ENCODE results near the gene DHRS4. TPM values are rescaled to one million over a fixed set of nuclear protein-coding genes. Genes with fewer than 3 reads are reported as not detected.
"Not testable (repeated sequence)": the region's sequence is repeated elsewhere in the genome, so short reads cannot be mapped to it uniquely, and the experiment has no call there.

DHRS4 gene
- polyA plus RNA-seq, 10 donors: 10.4 to 29.7 (median 20.1) TPM

DNA sequence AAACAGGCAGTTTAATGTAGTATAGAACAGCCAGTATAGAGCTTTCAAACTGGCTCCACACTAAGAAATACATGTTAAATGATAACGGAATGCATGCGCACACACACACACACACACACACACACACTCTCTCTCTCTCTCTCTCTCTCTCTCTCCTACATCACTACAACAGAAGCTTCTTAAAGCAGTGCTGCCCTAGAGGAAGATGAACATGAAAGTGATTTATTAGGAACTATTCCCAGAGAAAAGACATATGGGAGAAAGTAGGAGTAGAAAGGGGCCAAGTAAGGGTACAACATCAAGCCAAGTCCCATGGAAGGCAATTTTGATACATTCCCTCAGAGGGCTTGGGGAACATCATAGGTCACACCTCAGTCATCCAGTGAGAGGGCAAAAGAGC is 16.4 kb upstream of the DHRS4 start:
- DNase-seq: no peak

GRCh38 chr14:23938823-23939222 is 14.7 kb upstream of the DHRS4 start:
- no peak for DNase-seq

- no peak for DNase-seq
Measured at GRCh38 chr14:23939607-23940326, 13.8 kb upstream of the DHRS4 start.

GRCh38 chr14:23941230-23941629 is 12.3 kb upstream of the DHRS4 start:
- DNase-seq: no peak

GRCh38 chr14:23941669-23942068 is 11.9 kb upstream of the DHRS4 start:
- DNase-seq: no peak

- no peak for DNase-seq
Measured at GRCh38 chr14:23942587-23942986, 11.0 kb upstream of the DHRS4 start.

GRCh38 chr14:23949069-23949468 is 4.5 kb upstream of the DHRS4 start:
- DNase-seq: not testable (repeated sequence)

- no peak for DNase-seq
Measured at GRCh38 chr14:23950411-23951135, 3.0 kb upstream of the DHRS4 start.

DNA sequence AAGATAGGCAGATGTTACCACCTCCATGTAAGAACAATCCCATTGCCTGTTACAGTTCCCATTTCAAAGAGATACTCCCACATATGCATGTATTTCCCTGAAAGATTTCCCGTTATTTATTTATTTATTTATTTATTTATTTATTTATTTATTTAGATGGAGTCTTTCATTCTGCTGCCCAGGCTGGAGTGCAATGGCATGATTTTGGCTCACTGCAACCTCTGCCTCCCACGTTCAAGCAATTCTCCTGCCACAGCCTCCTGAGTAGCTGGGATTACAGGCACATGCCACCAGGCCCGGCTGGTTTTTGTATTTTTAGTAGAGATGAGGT is 2.5 kb upstream of the DHRS4 start:
- not testable (repeated sequence) for DNase-seq

DNA sequence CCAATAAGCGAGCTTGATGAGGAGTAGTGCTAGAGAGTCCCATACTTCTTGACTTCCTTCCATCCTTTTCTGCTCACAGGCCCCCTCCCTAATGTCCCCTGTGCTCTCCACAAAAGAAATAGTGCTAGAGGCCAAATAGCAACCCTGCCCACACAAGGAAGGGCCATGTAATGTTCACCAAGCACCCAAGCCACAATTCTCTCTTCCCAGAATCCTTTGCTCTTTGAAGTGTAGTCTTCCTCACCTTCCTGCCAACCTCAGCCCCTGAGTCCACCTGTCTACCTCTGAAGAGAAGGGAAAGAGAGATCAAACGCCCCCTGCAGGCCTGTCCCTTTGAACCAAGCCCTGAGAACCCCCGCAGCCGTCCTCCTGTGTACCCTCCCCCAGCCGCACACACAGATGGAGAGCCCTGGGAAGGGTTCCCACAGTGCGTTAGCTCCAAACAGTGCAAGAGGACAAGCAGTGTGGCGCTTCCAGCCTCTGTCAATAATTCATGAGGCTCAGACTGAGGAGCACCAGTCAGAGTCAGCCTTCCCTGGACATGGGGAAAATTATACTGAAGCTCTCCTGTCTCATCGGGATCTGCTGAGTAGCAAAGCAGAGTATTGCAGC is 1.9 kb upstream of the DHRS4 start:
- peak in 1 of 3 donors; percentile 73 for DNase-seq

- not testable (repeated sequence) for DNase-seq
Measured at GRCh38 chr14:23953116-23953463, 480 bp upstream of the DHRS4 start.

- DNase-seq: not testable (repeated sequence)
Measured at GRCh38 chr14:23954279-23954614, 677 bp downstream of the DHRS4 start.

DNA sequence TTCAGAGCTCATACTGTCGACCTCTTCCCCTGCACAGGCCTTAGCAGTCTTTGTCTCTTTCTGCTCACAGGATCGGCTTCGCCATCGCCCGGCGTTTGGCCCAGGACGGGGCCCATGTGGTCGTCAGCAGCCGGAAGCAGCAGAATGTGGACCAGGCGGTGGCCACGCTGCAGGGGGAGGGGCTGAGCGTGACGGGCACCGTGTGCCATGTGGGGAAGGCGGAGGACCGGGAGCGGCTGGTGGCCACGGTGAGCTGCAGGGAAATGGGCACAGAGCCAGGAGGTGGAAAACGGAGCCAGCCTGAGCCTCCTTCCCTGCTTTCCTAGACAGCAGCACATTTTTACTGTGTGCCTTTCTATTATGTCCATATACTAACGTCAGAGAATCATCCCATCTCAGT is 1.4 kb downstream of the DHRS4 start:
- not testable (repeated sequence) for DNase-seq

- not testable (repeated sequence) for DNase-seq
Measured at GRCh38 chr14:23955811-23956210, 2.2 kb downstream of the DHRS4 start.

GRCh38 chr14:23957913-23958569 is 4.5 kb downstream of the DHRS4 start:
- not testable (repeated sequence) for DNase-seq

- DNase-seq: not testable (repeated sequence)
Measured at GRCh38 chr14:23960899-23961298, 7.3 kb downstream of the DHRS4 start.

GRCh38 chr14:23961704-23962103 is 8.1 kb downstream of the DHRS4 start:
- not testable (repeated sequence) for DNase-seq

DNA sequence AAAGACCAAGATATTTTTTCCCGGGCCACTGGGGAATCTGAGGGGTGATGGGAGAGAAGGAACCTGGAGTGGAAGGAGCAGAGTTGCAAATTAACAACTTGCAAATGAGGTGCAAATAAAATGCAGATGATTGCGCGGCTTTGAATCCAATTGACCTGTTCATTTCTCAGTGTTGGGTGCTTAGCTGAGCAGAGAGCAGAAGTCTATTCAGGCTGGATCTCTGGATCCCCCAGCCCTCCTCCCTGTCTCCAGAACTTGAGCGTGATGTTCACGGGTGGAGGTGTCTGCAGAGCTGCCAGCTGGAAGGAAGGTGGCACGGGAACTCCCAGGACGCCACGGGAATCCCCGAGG is 15.5 kb downstream of the DHRS4 start:
- not testable (repeated sequence) for DNase-seq

DNA sequence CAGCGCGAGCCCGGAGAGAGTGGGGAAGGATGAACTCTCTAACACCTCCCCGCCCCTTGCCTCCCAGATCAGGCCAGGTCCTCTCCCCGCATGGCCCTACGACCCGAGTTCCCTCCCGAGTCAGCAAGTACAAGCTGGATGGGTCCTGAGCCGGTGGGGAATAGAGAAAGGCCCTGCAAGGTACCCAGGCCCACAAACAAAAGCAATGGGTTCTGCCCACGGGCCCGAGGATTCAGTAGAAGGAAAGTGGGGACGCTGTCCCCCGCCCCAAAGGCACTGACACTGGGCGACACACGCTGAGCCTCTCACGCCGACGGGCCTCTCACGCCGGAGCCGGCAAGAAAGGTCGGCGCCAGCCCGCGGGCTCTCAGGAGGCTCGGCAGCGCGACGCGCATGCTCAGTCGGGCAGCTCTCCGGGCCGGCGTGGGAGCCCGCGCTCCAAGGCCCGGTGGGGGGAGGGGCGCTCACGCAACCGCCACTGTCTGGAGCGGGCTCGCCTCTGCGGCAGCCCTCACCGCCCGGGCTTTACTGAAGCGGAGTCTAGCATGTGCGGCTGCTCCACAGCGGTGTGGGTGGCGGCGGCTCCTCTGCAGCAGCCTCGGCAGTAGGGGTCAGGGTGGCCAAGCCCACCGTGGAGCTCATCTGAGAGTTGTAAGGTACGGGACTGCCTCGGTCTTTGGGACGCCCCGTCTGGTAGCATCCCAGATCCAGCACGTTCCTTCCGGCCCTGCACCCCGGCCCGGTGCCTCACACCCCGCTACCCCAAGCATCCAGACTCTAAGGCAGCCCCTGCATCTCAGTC is 16.1 kb downstream of the DHRS4 start:
- peak in 1 of 3 donors; percentile 56 for DNase-seq

DNA sequence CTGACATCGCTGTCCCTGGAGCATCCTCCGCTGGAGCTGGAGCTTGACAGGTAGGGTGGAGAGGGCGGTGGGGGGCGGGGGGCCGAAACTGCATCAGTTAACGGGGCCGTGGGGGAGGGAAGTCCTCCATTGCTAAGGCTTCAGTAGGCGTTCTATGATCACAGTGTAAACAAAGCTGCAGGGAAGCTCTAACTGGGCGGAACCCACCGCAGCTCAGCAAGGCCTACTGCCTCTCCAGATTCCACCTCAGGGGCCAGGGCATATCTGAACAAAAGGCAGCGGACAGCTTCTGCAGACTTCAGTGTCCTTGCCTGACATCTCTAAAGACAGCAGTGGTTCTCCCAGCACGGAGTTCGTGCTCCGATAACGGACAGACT is 16.7 kb downstream of the DHRS4 start:
- not testable (repeated sequence) for DNase-seq

GRCh38 chr14:23973178-23973577 is 19.6 kb downstream of the DHRS4 start:
- DNase-seq: not testable (repeated sequence)

DNA sequence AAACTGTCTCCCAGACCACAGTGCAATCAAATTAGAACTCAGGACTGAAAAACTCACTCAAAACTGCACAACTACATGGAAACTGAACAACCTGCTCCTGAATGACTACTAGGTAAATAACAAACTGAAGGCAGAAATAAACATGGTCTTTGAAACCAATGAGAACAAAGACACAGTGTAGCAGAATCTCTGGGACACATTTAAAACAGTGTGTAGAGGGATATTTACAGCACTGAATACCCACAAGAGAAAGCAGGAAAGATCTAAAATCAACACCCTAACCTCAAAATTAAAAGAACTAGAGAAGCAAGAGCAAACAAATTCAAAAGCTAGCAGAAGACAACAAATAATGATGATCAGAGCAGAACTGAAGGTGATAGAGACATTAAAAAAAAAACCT is 20.5 kb downstream of the DHRS4 start:
- DNase-seq: not testable (repeated sequence)
